HG03457 (cell line): ENCODE measurements around the gene JUNB.

Experiments
- ATAC-seq: cut with Tn5 transposase; IDR thresholded peaks from one replicate; pipeline ENCODE4 v1.9.1; 2021; ENCODE audit warnings: moderate number of reproducible peaks; ENCODE audit not compliant: unreplicated experiment

JUNB gene

GRCh38 chr19:12840091-12841079, 49.1 kb downstream of the JUNB start:
- no peak for ATAC-seq

- no peak for ATAC-seq
Measured at GRCh38 chr19:12841094-12841493, 49.8 kb downstream of the JUNB start.

- ATAC-seq: no peak
Measured at GRCh38 chr19:12842511-12842910, 51.2 kb downstream of the JUNB start.
